ENCODE results near the gene HIPK3. TPM values are rescaled to one million over a fixed set of nuclear protein-coding genes. Genes with fewer than 3 reads are reported as not detected.
A peak's percentile ranks its signal among the peaks of the same experiment; 100 is the strongest.

Gene HIPK3
- total RNA-seq, 3 donors from 2014 or later (not counting 1 experiment from before 2014, with no cell fraction given), result 80.6 to 92.9 (median 87.7) TPM

DNA sequence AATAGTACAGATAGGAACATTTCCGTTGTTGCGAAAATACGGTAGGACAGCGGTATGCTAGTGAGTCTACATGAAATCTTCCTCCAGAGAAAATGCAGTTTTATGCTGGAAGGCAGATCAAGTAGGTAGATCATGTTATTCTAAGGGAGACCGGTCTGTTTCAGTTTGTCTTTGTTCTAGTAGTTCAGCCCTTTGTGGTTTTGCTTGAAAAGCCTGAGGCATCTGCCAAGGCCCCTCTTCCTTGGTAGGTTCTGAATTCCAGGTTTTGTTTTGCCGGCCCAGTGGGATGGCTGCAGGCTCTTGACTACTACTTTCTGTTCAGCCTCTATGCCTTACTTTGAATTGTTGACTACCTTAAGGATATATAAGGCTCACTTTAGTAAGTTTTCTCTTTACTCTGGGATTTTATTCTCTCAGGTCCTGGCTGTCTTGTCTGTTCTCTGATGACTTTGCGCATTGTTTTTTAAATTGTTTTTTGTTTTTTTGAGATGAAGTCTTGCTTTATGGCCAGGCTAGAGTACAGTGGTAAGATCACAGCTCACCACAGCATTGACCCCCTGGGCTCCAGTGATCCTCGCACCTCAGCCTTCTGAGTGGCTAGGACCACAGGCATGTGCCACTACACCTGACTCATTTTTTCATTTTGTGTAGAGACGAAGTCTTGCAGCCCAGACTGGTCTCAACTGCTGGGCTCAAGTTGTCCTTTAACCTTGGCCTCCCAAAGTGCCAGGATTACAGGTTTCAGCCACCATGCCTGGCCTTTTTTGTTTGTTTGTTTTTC, 53.7 kb downstream of the HIPK3 start:
- H3K4me3 ChIP-seq (ENCODE audit: low read length), result no peak overlapping the region
- H3K27me3 Mint-ChIP-seq (ENCODE audit: low read depth in 2 of 2), result no peaks in the 10 kb centered on the region
- H3K27ac Mint-ChIP-seq, result peak overlapping the region; percentile 43 to 65
- H3K27me3 ChIP-seq (ENCODE audit: control insufficient read depth, insufficient read depth, low read length), result no peaks in the 10 kb centered on the region
- H3K4me1 ChIP-seq (ENCODE audit: control insufficient read depth, insufficient read depth, low read length), result no peaks in the 10 kb centered on the region
- intact Hi-C loops (cut with micrococcal nuclease), result no loop called here
- H3K27ac ChIP-seq (ENCODE audit: low read length), result no peak overlapping the region
- no peaks in the 10 kb centered on the region for H3K36me3 ChIP-seq (ENCODE audit: control insufficient read depth, insufficient read depth, low read length)
- H3K9me3 Mint-ChIP-seq, result no peaks in the 10 kb centered on the region
- no peak overlapping the region for H3K4me3 Mint-ChIP-seq
- WGBS (ENCODE audit: insufficient coverage), result 85% methylated on average over 9 of the region's 9 CpGs
- TF ChIP-seq, protein P1, sequence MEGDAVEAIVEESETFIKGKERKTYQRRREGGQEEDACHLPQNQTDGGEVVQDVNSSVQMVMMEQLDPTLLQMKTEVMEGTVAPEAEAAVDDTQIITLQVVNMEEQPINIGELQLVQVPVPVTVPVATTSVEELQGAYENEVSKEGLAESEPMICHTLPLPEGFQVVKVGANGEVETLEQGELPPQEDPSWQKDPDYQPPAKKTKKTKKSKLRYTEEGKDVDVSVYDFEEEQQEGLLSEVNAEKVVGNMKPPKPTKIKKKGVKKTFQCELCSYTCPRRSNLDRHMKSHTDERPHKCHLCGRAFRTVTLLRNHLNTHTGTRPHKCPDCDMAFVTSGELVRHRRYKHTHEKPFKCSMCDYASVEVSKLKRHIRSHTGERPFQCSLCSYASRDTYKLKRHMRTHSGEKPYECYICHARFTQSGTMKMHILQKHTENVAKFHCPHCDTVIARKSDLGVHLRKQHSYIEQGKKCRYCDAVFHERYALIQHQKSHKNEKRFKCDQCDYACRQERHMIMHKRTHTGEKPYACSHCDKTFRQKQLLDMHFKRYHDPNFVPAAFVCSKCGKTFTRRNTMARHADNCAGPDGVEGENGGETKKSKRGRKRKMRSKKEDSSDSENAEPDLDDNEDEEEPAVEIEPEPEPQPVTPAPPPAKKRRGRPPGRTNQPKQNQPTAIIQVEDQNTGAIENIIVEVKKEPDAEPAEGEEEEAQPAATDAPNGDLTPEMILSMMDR (IDR thresholded peaks at IDR 0.05), result no peak
- DNase-seq, result no peak
- H3K9me3 ChIP-seq (ENCODE audit: control insufficient read depth, insufficient read depth, low read length), result no peaks in the 10 kb centered on the region
- no peak for ATAC-seq
- H3K4me1 Mint-ChIP-seq, result peaks cover 46 to 53% of the 10 kb centered on the region in 2 donors
- H3K36me3 Mint-ChIP-seq, result no peaks in the 10 kb centered on the region

DNA sequence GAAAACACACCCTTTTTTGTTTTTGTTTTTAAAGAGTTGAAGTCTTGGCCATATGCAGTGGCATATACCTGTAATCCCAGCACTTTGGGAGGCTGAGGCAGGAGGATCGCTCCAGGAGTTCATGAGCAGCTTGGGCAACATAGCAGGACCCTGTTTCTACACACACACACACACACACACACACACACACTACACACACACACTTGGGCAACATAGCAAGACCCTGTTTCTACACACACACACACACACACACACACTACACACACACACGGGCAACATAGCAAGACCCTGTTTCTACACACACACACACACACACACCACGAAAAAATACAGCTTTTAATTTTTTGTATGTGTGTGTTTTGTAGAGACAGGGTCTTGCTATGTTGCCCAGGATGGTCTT, 54.5 kb downstream of the HIPK3 start:
- peak overlapping the region in 1 of 2 donors; percentile 43 for H3K27ac Mint-ChIP-seq

DNA sequence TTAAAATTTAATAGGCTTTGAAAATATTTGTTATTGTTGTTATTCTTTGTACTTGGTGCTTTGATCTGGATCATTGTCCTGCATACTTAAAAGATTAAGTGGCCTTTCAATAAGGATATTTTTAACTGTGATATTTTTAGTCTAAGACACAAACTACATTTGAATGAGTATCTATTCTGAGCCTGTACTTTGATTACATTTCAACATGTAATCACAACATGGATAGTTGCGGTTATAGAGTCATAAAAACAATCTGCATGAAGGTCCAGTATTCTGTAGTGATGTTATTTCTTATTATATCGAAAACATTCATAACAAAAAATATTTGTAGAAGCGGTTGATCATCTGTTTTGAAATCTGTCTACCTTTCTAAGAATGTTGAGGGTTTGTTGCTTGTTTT, 58.6 kb downstream of the HIPK3 start:
- intact Hi-C loops (cut with micrococcal nuclease), result no loop called here
- H3K27me3 ChIP-seq (ENCODE audit: control insufficient read depth, insufficient read depth, low read length), result no peaks in the 10 kb centered on the region
- H3K27ac Mint-ChIP-seq, result no peak overlapping the region
- H3K9me3 Mint-ChIP-seq, result no peaks in the 10 kb centered on the region
- H3K27ac ChIP-seq (ENCODE audit: low read length), result no peak overlapping the region
- no peak overlapping the region for H3K4me3 ChIP-seq (ENCODE audit: low read length)
- no peaks in the 10 kb centered on the region for H3K27me3 Mint-ChIP-seq (ENCODE audit: low read depth in 2 of 2)
- no peaks in the 10 kb centered on the region for H3K9me3 ChIP-seq (ENCODE audit: control insufficient read depth, insufficient read depth, low read length)
- no peak for DNase-seq
- TF ChIP-seq, protein P1 (IDR thresholded peaks at IDR 0.05), result no peak
- H3K4me1 Mint-ChIP-seq, result peaks cover 25 to 30% of the 10 kb centered on the region in 2 donors
- no peaks in the 10 kb centered on the region for H3K36me3 ChIP-seq (ENCODE audit: control insufficient read depth, insufficient read depth, low read length)
- WGBS (ENCODE audit: insufficient coverage), result no CpG with 5 or more reads among the region's 3 CpGs
- no peaks in the 10 kb centered on the region for H3K36me3 Mint-ChIP-seq
- H3K4me3 Mint-ChIP-seq, result no peak overlapping the region
- H3K4me1 ChIP-seq (ENCODE audit: control insufficient read depth, insufficient read depth, low read length), result no peaks in the 10 kb centered on the region
- ATAC-seq, result no peak

More for the DNA sequence above, 54.5 kb downstream of the HIPK3 start:
- 100% methylated on average over 1 of the region's 3 CpGs for WGBS (ENCODE audit: insufficient coverage)
- no peaks in the 10 kb centered on the region for H3K9me3 Mint-ChIP-seq
- no peak for DNase-seq
- intact Hi-C loops (cut with micrococcal nuclease), result no loop called here
- no peaks in the 10 kb centered on the region for H3K27me3 Mint-ChIP-seq (ENCODE audit: low read depth in 2 of 2)
- TF ChIP-seq, protein P1 (IDR thresholded peaks at IDR 0.05), result no peak
- Histone ChIP-seq H3K4me1 (ENCODE audit: control insufficient read depth, insufficient read depth, low read length) (no peaks in the 10 kb centered on the region), H3K27me3 (ENCODE audit: control insufficient read depth, insufficient read depth, low read length) (no peaks in the 10 kb centered on the region), H3K9me3 (ENCODE audit: control insufficient read depth, insufficient read depth, low read length) (no peaks in the 10 kb centered on the region), H3K27ac (ENCODE audit: low read length) (no peak overlapping the region), H3K36me3 (ENCODE audit: control insufficient read depth, insufficient read depth, low read length) (no peaks in the 10 kb centered on the region), H3K4me3 (ENCODE audit: low read length) (no peak overlapping the region)
- ATAC-seq, result no peak
- H3K4me1 Mint-ChIP-seq, result peaks cover 47 to 53% of the 10 kb centered on the region in 2 donors
- H3K36me3 Mint-ChIP-seq, result no peaks in the 10 kb centered on the region
- no peak overlapping the region for H3K4me3 Mint-ChIP-seq
